GM11168 (cell line): ENCODE measurements around the gene TMEM158.

ENCODE experiments used
- in situ Hi-C: fragments of 300-500 bp; cut with MboI; formaldehyde crosslinking; loops from one replicate; pipeline ENCODE4 v1.12.0; 2022; ENCODE audit warnings: low sequenced_read_pairs; ENCODE audit not compliant: unreplicated experiment

TMEM158 gene

DNA sequence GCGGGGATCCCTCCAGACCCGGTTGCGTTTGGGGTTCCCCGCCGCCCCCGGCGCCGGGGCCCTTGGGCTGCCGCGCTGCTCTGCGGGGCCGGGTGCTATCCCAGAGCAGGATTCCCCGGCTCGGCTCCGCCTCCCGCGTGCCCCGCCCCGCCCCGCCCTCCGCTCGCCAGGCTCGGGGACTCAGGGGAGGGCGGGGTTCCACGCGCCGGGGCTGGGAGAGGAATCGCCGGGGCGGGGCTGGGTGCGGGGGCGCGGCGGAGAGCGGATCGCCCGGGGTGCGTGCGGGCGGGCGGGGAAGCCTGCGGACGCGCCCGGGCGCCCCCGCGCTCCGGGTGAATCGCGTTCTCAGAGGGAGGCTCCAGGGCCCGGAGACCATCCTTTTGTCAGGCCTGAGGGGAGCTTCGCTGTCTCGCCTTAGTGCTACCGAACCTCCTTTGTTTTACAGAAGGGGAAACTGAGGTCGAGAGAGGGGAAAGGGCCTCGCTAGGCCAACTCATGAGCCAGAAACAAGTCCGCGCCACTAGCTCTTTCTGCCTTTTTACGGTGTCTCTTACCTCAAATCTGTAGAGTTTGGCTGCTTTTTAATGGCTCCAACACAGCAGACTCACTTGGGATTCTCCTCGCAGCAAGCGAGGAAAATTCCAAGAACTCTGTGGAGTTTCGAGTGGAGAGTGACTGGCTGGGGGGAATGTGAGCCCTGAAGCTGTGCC, at the start of gene TMEM158:
TMEM158 (minus strand) TSS at position 82 of the 710 bp plus-strand sequence. CDS start 260 bp downstream, outside the sequence.
- in situ Hi-C loops: no loop called here

DNA sequence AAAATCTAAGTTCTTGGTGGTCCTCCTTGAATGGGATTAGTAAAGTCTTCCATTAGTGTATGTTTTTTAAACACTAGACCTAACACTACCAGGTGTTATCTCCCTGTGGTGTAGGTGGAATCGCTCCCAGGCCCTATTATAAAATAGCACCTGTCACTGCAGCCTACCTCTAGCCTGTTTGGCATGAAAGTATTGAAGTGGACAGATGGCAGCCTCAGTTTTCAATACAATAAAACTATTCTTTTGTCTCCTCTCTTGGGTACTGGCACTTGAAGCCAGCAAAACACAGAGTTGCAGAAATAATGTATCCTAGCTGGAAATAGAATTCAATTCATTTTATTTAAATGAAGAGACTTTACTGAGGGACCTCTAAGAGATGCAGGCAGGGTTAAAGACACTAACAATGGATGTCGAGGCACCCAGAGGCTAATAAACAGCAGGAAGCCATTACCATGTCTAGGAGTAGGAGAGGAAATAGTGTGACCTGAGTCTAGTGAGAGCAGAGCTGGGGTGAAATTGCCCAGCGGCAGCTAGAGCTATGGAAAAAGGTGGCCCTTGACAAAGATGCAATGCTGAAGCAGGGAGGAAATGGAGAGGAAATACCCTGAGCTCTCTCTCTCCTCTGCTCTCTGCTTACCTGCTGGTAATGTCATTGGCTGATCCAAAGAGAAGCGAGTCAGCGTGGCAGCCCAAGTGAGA, 49.1 kb upstream of the TMEM158 start:
- in situ Hi-C loops: no loop called here

DNA sequence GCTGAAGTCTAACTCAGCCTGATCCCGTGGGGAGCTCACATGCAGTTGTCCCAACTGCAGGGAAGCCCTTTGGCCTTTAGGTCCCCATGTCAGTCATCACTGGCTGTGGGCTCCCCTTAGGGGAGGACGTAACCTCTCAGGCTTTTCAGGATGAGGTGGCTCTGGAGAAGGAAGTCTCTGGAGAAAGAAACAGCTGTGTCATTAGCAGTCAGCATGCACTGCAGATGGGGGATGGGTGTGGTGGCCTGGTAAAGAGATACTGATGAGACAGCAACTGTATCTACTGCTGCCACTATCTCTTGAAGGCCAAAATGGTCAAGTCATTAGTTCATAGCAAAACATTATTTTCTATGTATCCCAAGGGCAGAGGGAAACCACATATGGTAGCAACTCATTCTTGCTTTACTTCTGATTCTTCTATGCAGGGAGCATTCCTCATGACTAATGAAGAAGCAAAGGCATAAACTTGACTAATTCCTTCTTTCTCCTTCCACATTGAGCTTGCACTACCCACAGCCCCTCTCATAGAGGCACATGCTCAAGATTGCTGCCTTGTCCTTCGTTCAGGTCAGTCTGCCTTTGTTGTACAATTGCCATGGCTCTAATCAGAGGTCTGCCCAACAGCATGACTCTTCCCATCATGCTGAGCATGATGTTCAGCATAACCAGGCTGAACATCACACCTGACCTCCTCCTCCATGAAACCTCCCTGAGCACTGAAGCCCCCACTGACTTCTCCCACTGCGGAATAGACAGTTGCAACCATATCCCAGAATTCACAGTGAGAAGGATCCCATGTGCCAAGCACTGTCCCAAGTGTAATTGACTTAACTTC, 47.8 kb upstream of the TMEM158 start:
- in situ Hi-C loops: no loop called here

DNA sequence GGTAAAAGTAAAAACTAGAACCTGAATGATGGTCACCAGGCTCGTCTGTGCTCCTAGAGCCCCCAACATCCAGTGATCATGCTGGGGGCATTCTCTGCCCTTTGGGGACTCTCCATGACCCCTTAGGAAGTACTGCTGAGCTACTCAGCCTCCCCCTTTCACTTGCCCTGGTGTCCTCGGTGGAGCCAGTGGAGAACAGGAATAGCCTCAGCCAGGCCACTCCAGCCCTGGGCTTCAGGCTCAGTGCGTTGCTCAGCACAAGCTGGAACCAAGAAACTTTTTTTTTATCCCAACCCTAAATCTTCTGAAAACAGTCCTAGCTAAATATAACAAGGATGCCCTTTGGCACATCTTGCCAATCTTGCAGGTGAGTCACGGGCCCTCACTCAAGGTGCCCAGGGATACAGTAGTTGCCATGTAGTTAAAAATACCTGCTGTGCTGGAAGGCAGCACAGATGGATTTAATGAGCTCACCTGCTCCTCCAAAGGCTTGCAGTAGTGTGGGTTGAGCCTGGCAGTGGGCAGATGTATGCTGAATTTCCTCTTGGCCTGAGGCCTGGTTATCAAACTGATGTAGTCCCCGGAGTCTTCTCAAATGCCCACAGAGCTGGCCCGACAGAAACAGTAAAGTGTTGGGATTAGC, 46.9 kb upstream of the TMEM158 start:
- in situ Hi-C loops: no loop called here

DNA sequence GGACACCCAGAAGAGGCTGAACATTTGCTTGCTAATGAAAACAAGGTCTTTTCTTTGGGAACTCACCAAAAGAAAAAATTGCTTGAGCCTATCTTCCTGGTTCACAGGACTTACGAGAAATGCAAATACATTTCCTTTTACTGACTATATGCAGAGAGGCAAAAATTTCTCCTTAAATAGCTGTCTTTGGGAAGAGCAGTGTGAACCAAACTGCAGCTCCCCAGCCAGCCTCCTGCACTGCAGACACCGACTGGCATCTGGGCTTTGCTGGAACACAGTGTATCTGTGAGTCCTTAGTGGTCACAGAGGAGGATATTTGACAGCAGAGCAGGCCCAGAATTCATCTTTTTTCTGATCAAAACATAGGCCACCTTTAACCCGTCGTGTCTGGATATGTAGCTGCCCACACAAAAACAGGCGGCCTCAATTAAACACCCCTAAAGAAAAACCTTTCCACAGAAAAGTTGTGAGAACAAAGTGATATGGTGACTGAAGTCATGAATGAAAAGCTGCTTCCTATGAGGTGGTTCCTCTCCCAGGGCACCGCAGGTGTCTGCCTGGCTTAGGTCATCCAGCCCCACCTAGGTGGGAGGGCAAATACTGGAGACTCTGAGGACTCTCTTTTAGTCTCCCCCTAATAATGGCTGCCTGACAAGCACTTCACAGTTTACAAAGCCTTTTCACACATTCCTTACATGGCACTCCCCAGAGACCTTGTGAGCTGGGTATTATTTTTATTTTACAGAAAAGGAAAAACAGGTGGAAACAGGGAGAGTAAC, 46.1 kb upstream of the TMEM158 start:
- in situ Hi-C loops: no loop called here

DNA sequence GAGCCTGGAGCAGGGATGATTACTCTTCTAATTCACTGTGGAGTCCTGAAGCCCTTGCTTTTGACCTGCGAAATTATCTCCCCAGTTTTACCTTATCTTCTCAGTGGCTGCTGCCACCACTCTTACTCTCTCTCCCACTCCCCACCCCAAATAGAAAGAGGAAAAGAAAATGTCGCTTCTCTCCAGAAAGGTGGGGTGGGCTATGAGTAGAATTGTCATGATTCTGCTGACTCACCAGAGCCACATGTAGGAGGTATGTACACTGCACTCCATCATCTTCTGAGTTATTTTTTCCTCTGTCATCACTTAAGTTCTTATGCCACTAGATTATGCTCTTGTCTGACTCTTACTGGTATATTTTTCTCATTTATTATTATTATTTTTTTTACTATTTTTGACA, 43.9 kb upstream of the TMEM158 start:
- in situ Hi-C loops: no loop called here

DNA sequence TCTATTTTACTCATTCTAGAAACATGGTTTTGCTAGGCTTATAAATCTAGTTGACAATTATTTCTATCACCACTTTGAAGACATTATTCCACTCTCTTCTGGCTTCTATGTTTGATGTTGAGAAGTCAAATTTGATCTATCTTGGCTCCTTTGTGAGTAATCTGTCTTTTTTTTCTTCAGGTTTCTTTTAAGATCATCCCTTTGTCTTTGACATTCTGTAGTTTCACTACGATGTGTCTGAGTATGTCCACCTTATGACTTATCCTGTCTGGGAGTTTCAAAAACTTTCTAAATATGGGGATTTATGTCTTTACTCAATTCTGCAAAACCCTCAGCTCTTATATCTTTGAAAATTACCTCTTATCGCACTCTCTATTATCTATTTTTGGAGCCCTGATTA, 41.0 kb upstream of the TMEM158 start:
- in situ Hi-C loops: no loop called here

DNA sequence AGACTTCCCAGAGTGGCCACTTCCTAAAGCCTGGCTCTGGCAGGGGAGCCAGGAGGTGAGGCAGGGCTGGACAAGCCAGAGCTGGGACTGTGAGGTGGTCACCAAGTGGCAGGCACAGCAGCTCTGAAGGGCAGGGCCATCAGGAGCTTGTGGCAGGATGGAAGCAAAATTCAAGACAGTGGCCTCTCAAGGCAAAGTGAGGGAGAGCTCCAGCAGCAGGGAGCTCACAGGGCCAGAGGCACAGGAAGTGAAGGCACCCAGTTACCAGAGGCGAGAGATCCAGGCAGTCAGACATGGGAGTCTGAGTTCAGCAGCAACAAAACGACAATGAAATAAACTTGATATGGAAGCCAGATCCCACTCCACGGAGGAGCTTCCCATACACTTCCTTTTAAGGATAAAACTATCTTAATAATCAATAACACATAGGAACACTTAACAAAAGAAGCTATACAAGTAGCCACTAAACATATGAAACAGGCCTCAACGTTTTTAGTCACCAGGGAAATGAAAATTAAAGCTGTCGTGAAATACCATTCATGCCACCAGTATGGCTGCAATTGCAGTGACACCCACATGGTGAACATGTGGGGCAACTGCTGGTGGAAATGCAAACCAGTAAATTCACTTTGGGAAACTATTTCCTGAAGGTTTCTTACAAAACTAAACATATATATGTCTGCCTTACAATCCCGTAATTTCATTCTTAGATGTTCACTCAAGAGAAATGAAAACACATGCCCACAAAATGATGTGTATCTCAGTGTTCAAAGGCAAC, 35.4 kb upstream of the TMEM158 start:
- in situ Hi-C loops: no loop called here

DNA sequence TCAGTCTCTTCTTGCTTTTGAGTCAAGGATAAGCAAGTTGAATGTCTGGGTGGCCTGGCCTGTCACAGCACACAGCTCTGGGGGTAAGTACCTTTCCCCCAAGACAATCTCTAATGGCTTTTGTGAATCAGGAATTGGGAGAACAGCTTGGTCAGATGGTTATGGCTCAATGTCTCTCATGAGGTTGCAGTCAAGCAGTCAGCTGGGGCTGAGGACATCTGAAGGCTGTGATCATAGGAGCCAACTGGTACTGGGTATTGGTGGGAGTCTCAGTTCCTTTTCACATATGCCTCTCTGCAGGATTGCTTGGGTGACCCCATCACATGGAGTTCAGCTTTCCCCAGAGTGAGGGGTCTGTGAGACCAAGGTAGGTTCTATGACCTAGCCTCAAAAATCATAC, 33.0 kb upstream of the TMEM158 start:
- in situ Hi-C loops: no loop called here

DNA sequence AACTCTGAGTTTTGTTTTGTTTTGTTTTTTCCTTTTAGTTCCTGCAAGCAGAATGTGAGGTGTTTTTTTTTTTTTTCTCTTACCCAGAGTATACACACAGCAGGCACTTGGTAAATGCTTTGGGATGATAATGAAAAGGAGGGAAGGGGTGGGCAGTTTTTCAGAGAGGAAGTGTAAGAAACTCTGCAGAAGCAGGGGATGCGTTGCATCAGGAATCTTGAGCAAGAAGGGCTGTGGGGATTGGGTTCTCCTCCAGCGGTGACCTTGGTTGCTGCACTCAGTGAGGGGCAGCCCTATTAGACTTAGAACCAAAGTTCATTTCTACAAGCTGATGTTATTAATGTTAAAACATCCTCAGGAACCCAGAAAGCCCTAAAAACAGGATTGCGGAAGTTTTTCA, 32.2 kb upstream of the TMEM158 start:
- in situ Hi-C loops: no loop called here

DNA sequence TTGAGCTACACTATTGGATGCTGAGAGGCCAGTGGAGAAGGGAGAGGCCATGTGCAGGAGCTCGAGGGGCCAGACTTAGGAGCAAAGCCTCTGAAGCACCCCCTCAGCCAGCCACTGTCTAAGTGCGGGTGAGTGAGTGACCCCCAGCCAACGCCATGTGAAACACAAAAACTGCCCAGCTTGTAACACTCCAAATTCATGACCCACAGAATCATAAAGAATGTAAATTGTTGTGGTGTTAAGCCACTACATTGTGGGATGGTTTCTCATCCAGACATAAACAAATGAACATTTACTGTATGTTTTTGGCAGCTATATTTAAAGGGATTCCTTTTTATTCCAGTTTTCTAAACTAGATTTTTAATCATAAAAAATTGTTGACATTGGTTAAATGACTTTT, 27.2 kb upstream of the TMEM158 start:
- in situ Hi-C loops: no loop called here

DNA sequence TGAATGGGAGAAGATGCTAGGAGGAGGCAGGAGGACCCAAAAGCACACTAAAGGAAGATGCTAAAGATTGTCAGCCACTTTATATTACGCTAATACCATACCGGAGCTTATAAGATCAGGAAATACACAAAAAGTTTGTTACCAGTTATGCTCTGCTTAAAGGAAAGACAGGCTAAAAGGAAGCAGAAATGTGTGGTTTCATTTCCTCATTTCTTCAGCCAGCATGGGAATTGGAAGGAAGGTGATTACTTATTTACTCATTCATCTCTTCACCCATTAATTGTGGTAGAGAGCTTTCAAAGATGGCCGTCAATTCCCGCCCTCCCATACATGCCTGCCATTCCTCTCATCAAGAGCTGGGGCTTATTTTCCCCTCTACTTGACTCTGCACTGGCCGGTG, 26.7 kb upstream of the TMEM158 start:
- in situ Hi-C loops: no loop called here

DNA sequence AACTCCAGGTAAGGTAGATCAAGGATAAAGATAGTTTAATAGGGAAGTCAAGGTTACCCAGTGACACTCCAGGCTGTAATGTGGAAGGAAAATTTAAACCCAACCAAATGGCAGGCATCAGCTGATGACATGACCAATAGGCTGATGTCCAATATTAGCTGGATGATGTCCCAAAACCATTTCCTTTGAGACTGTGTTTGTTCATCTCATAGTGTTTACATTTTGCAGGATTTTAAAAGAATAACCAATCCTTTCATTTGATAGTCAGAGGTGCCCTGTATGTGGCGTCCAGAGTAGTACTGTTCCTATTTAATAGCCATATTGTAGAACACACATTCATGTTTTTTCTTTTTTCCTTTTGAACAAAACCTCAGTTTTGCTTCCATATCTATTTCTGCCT, 23.3 kb upstream of the TMEM158 start:
- in situ Hi-C loops: no loop called here

DNA sequence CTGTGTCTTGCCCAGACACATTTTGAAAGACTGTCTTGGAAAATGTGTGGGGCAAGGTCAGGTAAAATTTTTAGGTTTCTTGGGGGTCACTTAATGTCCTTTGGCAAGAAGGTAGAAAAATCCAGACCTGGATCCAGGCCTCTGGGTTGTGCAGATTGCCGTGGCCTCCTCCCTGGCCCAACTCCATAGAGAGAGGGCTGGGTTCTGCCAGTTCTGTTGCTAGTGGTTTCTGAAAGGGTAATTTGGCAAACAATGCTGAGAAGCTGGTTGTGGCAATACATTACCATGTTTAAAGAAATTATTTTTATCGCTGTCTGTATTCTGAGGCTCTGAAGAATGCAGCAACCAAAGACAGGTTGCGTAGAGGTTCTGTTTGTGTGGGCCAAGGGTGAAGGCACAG, 20.2 kb upstream of the TMEM158 start:
- in situ Hi-C loops: no loop called here

DNA sequence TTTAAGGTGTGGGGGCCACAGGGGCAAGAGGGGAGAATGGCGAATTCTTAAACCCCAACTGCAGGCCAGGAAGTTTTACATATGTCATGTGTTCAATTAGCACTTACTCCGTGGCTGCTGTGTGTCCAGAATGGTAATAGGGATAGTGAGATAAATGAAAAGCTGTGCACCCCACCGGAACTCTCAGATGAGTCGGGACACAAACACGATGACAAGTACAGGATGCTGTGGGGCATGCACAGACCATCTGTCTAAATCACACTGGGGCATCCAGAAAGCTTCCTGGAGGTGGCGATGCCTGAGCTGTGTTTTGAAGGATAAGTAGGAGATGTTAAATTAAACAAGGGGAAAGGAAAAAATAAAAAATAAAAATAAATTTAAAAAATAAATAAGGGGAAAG, 18.3 kb upstream of the TMEM158 start:
- in situ Hi-C loops: no loop called here

DNA sequence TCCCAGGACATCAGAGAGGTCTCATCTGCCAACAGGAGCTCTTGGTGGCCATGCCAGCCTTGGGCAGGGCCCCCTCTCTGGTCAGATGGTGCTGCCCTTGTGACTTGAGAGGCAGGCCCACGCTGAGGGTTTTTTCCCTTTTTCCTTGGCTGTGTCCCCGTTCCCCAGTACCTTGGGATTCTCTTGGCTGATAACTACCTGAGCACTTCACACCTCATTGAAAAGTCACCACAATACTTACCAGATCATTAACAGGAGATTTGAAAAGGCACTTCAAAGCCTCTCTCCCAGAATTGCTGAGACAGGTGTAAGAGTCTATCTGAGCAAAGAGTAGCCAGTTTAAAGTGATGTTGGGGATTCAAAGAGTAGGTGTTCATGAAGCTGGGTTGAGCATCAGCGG, 15.1 kb upstream of the TMEM158 start:
- in situ Hi-C loops: no loop called here

DNA sequence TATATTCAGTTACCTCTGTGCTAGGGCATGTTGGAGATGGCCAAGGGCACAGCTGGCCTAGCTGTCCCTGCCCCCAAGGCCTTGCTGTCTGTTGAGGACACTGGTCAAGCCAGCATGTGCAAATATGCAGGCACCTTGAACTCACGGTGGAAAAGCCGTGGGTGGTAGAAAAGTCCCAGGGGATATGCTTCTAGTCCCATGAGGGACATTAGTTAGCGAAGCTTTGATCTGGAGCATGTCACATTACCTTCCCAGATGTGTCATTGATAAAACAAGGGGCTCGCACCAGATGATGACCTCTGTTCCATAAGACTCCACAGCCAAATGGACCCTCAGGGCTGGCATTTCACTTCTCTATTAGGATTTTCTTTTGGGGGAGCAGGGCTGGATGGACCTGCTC, 14.2 kb upstream of the TMEM158 start:
- in situ Hi-C loops: no loop called here

DNA sequence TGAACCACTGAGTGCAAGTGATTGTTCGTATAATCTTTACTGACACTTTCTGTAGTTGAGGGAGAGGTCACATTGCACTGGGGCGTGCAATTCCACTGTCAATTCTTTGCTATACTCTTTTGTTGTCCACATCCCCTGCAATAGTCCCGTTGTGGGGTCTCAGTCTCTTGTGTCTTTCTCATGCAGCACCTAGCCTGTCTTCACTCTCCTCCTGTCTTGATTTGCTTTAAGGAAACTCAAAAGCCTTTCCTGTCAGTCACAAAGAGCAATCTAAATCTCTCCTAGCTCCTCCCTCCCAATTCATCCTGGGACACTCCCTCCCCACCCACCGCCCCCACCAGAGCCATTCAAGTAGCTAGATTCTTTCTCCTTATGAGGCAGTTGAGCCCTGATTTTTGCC, 13.2 kb upstream of the TMEM158 start:
- in situ Hi-C loops: no loop called here

DNA sequence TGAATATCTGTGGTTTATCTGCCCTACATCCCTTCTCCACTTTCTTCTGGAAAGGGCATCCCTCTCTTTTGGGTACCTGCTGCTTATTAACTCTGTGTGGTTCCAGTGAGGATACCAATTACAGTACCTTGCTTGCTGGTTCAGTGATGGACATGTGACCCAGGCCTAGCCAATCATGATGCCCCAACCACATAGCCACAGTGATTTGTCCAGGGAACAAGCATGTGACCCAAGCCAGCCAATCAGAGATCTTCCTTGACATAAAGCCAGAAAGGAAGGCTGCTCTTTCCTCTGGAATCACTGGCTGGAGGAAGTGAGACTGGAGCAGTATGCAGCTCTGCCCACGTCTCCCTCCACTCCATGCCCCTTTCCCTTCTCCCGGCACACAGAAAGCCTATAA, 10.9 kb upstream of the TMEM158 start:
- in situ Hi-C loops: no loop called here
